K562 (cell line): ENCODE measurements around the gene NUP205. TPM values are rescaled to one million over a fixed set of nuclear protein-coding genes. Genes with fewer than 3 reads are reported as not detected.

Experiments used
- ARID3A ChIP-seq: IDR thresholded peaks from 2 replicates; pipeline ENCODE4 v1.6.1; 2012; ENCODE audit warnings: low read depth, low read length, improper control_type of control experiment, borderline replicate concordance
- CBX3 ChIP-seq, 2 experiments: IDR thresholded peaks; 1 replicate in 1 of 2; 2 replicates in 1 of 2; pipeline ENCODE4 v1.6.1; 2012; ENCODE audit warnings: inconsistent platforms in 2 of 2, low read length in 2 of 2, borderline replicate concordance in 1 of 2, control low read depth in 1 of 2
- MEF2A ChIP-seq: IDR thresholded peaks from 2 replicates; pipeline ENCODE4 v1.6.1; 2011; ENCODE audit warnings: low read depth, mild to moderate bottlenecking, low read length, moderate library complexity; ENCODE audit not compliant: control insufficient read depth
- MLLT1 ChIP-seq, 2 experiments: fragments of 450-650 bp; IDR thresholded peaks; 2 replicates each; pipeline ENCODE4 v1.6.1; 2016
- OTX1 ChIP-seq: fragments of 450-650 bp; formaldehyde crosslinking; IDR thresholded peaks from 2 replicates; pipeline ENCODE4 v1.4.0; 2022; ENCODE audit warnings: mild to moderate bottlenecking
- ZBTB43 ChIP-seq: sonication (generic); formaldehyde crosslinking; IDR thresholded peaks from 2 replicates; pipeline ENCODE4 v1.8.0; 2023; ENCODE audit warnings: mild to moderate bottlenecking, missing genetic modification reagents
- ZC3H11A ChIP-seq: IDR thresholded peaks from 2 replicates; pipeline ENCODE4 v1.6.1; 2012; ENCODE audit warnings: low read depth, low read length, improper control_type of control experiment
- ZNF609 ChIP-seq: sonication (generic); formaldehyde crosslinking; IDR thresholded peaks from 2 replicates; pipeline ENCODE4 v1.8.1; 2023; ENCODE audit warnings: missing genetic modification reagents, mild to moderate bottlenecking, borderline replicate concordance
- polyA plus RNA-seq, 8 experiments: library from polyadenylated mRNA; depleted of rRNA in 4 of 8; stranded (reverse) in 5 of 8; unstranded in 3 of 8; fragments of >200 nt; fragmentation: Nextera tagmentation in 2 of 8; fragmentation: Illumina TruSeq in 1 of 8; extraction: Ambion mirVana in 2 of 8; extraction: Trizol in 1 of 8; gene quantifications; 2 replicates each; pipeline versions ENCODE4 v1.2.1 to v1.2.3, GENCODE V29; 2011 to 2014; ENCODE audit warnings: inconsistent platforms in 1 of 8, missing spikeins in 1 of 8
- total RNA-seq, 7 experiments: library from RNA; depleted of rRNA in 6 of 7; stranded (reverse); fragments of >200 nt in 6 of 7; fragmentation: Illumina TruSeq in 2 of 7; extraction: Trizol in 2 of 7; gene quantifications; 2 replicates each; pipeline versions ENCODE4 v1.2.1 to v1.2.3, GENCODE V29; 2011 to 2021; ENCODE audit warnings: low replicate concordance in 1 of 7
- TF ChIP-seq, protein P1 (sequence below), 2 experiments: fragments of 200-800 bp in 1 of 2; sonication (Bioruptor generic) in 1 of 2; sonication (generic) in 1 of 2; formaldehyde crosslinking in 1 of 2; IDR thresholded peaks in 1 of 2; conservative IDR thresholded peaks in 1 of 2; 2 replicates each; pipeline versions ENCODE4 v1.5.0 to v1.6.1; 2016 to 2020; ENCODE audit warnings: missing compliant biosample characterization in 1 of 2, missing genetic modification characterization in 1 of 2, missing genetic modification reagents in 1 of 2
- TF ChIP-seq, protein P2 (sequence below): conservative IDR thresholded peaks from 2 replicates; pipeline ENCODE4 v1.6.1; 2011; ENCODE audit warnings: low read depth, mild to moderate bottlenecking, low read length; ENCODE audit not compliant: control insufficient read depth

NUP205 gene
- total and polyA plus RNA-seq, 9 of the 15 experiments (the other 6 are each of a cell fraction or from before 2014, with no cell fraction given) = 101 to 282 (median 193) TPM

DNA sequence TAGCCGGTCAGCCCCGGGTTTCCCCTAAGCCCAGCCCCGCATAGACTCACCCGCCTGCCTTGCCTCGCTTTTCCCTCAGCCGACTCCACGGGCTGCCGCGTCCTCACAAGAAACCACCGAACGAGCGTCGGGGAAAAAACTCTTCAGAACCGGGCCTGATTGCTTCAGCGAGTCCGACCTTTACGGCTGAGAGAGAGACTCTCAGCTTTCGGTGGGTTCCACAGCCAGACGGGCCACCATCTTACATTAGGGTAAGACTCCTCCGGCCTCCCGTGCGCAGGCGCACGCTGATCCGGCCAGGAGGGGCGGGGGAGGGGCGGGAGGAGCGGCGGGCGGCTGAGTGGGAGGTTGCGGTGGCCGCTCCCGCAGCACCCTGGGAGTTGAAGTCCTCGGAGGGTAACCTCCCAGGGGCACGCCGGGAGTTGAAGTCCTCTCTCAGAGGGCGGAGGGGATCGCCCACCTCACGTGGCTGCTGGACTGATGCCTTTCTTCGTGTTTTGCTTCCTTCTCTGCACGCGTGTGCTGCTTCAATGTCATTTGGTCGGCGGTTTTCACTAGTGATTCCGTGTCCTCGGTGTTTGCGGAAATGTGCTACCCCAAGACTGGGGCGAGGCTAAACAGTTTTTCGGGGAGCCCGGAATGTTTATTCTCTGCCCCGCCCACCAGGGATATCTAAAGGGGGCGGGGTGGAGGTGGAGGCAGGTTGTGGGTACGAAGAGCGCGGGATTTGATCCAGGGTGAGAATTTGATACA lies 47.7 kb upstream of the NUP205 start, which contains the start of gene CNOT4 (continued):
- 0 out of 2 replicates have a peak, but pooled peaks have one; percentile 57 for TF ChIP-seq ZNF609 (CRISPR knock-in tag)
- no peak for TF ChIP-seq MEF2A
- TF ChIP-seq ZC3H11A = 0 out of 2 replicates have a peak, but pooled peaks have one; percentile 13
- TF ChIP-seq, protein P1, sequence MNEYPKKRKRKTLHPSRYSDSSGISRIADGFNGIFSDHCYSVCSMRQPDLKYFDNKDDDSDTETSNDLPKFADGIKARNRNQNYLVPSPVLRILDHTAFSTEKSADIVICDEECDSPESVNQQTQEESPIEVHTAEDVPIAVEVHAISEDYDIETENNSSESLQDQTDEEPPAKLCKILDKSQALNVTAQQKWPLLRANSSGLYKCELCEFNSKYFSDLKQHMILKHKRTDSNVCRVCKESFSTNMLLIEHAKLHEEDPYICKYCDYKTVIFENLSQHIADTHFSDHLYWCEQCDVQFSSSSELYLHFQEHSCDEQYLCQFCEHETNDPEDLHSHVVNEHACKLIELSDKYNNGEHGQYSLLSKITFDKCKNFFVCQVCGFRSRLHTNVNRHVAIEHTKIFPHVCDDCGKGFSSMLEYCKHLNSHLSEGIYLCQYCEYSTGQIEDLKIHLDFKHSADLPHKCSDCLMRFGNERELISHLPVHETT (CRISPR knock-in tag; conservative IDR thresholded peaks at IDR 0.05 in 1 of 2, IDR thresholded peaks at IDR 0.05 in 1 of 2) = peak in 1 of 2 experiments; percentile 83; a peak in 2 of 4 replicates
- peak; percentile 90 for TF ChIP-seq OTX1
- peak; percentile 30; the same call in 1 of the 2 replicates for TF ChIP-seq ARID3A
- peak; percentile 66 to 84; a peak in 3 of 4 replicates for TF ChIP-seq MLLT1 (IDR thresholded peaks at IDR 0.05)
- TF ChIP-seq CBX3 (IDR thresholded peaks at IDR 0.05; ENCODE audit: borderline replicate concordance in 1 of 2, low read length in 2 of 2) = peak in 1 of 2 experiments; percentile 7; a peak in 1 of 3 replicates
- TF ChIP-seq, protein P2, sequence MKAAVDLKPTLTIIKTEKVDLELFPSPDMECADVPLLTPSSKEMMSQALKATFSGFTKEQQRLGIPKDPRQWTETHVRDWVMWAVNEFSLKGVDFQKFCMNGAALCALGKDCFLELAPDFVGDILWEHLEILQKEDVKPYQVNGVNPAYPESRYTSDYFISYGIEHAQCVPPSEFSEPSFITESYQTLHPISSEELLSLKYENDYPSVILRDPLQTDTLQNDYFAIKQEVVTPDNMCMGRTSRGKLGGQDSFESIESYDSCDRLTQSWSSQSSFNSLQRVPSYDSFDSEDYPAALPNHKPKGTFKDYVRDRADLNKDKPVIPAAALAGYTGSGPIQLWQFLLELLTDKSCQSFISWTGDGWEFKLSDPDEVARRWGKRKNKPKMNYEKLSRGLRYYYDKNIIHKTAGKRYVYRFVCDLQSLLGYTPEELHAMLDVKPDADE = peak; percentile 96
- TF ChIP-seq ZBTB43 (CRISPR knock-in tag) = peak; percentile 46
